Lower leg skin (tissue), 3 donors: Measurements from ENCODE around the gene ZC3HAV1.

Source experiments
- CTCF ChIP-seq, 3 donors: fragments of 450-650 bp; IDR thresholded peaks; one replicate each; pipeline ENCODE4 v1.5.1; 2016; ENCODE audit warnings: antibody characterized with exemption in 3 of 3, mild to moderate bottlenecking in 3 of 3, moderate library complexity in 2 of 3
- POLR2A ChIP-seq, 2 donors: fragments of 450-650 bp; IDR thresholded peaks; one replicate each; pipeline ENCODE4 v1.6.1; 2016 to 2017; ENCODE audit warnings: antibody characterized with exemption in 2 of 2, mild to moderate bottlenecking in 1 of 2, moderate library complexity in 1 of 2

- TF ChIP-seq CTCF (IDR thresholded peaks at IDR 0.05) (no peak), POLR2A (IDR thresholded peaks at IDR 0.05) (no peak)
Measured at GRCh38 chr7:139104091-139104450, 5.4 kb downstream of the ZC3HAV1 start.
